ENCODE results near the gene SFTPA2. TPM values are rescaled to one million over a fixed set of nuclear protein-coding genes. Genes with fewer than 3 reads are reported as not detected.
"Not testable (repeated sequence)": the region's sequence is repeated elsewhere in the genome, so short reads cannot be mapped to it uniquely, and the experiment has no call there.

The SFTPA2 gene
- total RNA-seq, 4 donors from 2014 or later: 0.44 to 5.7 (median 0.60) TPM; not detected in 1

DNA sequence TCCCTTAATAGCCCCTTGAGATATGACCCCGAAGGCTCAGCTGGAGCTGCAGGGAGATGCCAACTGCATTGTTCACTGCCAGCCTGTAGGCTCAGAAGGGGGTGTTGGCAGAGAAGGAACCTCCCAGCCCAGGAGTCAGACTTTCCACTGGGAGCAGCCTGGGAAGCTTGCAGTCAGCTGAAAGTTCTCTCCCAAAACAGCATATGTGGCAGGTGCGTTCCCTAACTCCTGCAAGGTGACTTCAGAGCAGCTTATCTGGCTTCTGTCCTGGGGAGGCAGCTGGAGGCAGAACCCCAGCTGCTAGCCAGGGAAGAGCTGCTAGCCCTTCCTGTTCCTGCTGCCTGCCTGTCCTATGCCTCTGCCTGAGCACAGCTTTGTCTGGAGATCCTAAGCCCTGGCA, 8.1 kb downstream of the SFTPA2 start:
- TF ChIP-seq, protein P1, sequence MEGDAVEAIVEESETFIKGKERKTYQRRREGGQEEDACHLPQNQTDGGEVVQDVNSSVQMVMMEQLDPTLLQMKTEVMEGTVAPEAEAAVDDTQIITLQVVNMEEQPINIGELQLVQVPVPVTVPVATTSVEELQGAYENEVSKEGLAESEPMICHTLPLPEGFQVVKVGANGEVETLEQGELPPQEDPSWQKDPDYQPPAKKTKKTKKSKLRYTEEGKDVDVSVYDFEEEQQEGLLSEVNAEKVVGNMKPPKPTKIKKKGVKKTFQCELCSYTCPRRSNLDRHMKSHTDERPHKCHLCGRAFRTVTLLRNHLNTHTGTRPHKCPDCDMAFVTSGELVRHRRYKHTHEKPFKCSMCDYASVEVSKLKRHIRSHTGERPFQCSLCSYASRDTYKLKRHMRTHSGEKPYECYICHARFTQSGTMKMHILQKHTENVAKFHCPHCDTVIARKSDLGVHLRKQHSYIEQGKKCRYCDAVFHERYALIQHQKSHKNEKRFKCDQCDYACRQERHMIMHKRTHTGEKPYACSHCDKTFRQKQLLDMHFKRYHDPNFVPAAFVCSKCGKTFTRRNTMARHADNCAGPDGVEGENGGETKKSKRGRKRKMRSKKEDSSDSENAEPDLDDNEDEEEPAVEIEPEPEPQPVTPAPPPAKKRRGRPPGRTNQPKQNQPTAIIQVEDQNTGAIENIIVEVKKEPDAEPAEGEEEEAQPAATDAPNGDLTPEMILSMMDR (IDR thresholded peaks at IDR 0.05): no peak
- TF ChIP-seq POLR2A (IDR thresholded peaks at IDR 0.05): no peak
- no peak for TF ChIP-seq EP300 (IDR thresholded peaks at IDR 0.05)
- DNase-seq (ENCODE audit: low spot score in 2 of 2): no peak
- 52 to 81% methylated on average over 2 of the region's 2 CpGs for WGBS, 2 donors
- Histone ChIP-seq H3K27me3 (no peaks in the 10 kb centered on the region), H3K36me3 (no peaks in the 10 kb centered on the region), H3K4me1 (no peaks in the 10 kb centered on the region), H3K27ac (no peak overlapping the region), H3K9me3 (no peaks in the 10 kb centered on the region), H3K4me3 (no peak overlapping the region)

DNA sequence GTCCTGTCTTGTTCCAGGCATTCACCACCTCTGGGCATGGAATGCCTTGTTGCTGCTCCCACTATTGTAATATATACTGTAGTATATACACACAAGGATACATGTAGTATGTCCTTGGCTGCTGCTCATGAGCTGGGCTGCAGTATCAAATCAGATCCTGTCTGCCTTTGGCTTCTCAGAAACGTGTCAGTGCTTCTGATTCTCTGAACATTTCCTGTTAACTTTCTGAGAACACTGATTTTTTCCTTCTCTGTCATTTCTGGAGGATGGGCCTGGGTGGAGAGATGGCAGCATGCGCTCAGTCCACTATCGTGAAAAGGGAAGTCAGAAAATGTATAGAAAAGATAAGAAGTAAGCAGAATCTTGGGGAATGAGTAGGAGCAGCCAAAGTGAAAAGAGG, 12.2 kb downstream of the SFTPA2 start:
- TF ChIP-seq, protein P1 (IDR thresholded peaks at IDR 0.05): no peak
- TF ChIP-seq EP300 (IDR thresholded peaks at IDR 0.05) (no peak), POLR2A (IDR thresholded peaks at IDR 0.05) (no peak)
- no peaks in the 10 kb centered on the region for H3K27me3 ChIP-seq
- no peak overlapping the region for H3K4me3 ChIP-seq
- no peaks in the 10 kb centered on the region for H3K4me1 ChIP-seq
- no peak overlapping the region for H3K27ac ChIP-seq
- no peaks in the 10 kb centered on the region for H3K36me3 ChIP-seq
- DNase-seq (ENCODE audit: low spot score in 2 of 2): no peak
- H3K9me3 ChIP-seq: no peaks in the 10 kb centered on the region
- 55 to 63% methylated on average over 3 of the region's 3 CpGs for WGBS, 2 donors

DNA sequence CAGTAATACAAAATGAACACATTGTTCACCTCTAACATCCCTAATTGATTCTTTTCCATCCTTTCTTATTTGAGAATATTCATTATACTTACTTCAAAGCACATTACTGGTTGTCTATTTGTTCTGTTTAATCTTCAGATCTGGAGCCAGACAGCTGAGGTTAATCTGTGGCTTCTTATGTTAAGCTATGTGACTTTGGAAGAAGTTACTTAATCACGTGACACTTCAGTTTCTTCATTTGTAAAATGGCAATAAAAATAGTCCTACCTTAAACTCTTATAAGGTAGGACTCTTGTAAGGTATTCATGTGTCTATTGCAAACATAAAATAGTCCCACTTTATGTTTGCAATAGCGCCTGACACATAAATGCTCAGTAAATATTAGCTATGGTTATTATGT, 13.1 kb downstream of the SFTPA2 start:
- H3K4me1 ChIP-seq; H3K27me3 ChIP-seq; H3K36me3 ChIP-seq; H3K9me3 ChIP-seq; H3K27ac ChIP-seq; H3K4me3 ChIP-seq; DNase-seq (ENCODE audit: low spot score in 2 of 2): not testable (repeated sequence)
- 91 to 92% methylated on average over 2 of the region's 2 CpGs for WGBS, 2 donors

DNA sequence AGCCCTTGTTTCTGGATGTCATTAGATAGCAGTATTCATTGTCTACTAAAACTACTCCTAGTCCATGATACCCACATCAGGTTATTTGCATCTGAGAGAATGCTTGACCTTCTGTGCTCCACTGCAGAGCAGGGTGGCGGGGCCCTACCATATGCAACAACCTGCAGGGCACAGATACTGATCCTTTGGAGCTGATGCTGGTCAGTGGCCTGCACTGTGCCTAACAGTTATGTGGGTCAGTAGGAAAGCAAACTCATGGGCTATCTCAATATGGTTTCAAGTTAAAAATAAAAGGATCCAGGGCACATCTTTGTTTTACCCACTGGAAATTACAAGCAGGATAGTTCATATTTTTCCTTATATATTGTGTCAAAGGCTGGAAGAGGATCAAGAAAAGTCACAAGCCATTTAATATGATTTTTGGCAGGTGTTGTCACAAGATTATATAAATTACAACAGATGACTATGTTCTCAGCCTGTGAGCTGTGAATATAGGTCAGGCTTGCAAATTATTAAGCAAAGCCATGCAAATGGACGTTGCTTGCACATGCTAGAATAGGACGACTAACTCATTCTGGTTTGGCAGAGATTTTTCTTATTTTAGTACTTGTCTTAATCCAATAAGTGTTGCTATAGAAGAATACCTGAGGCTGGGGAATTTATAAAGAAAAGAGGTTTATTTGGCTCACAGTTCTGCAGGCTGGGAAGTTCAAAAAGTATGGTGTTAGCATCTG, 15.1 kb downstream of the SFTPA2 start:
- H3K9me3 ChIP-seq; H3K4me3 ChIP-seq; H3K27me3 ChIP-seq; H3K27ac ChIP-seq; H3K4me1 ChIP-seq; H3K36me3 ChIP-seq; DNase-seq (ENCODE audit: low spot score in 2 of 2): not testable (repeated sequence)
- 75 to 80% methylated on average over 3 of the region's 3 CpGs for WGBS, 2 donors

DNA sequence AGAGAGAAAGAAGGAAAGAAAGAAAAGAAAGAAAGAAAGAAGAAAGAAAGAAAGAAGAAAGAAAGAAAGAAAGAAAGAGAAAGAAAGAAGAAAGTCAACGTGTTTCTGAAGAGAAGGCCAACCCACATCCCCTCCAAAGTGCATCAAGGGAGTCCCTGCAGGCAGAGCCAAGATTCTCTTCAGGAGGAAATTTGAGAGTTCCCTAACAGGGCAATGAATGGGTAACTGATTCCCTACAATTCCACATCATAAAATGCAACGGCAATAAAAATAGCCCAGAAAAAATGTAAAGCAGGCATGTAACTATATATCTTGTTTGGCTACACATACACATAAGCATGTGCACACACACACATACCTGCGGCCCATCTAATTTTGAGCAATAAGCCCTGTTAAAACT, 15.8 kb downstream of the SFTPA2 start:
- H3K9me3 ChIP-seq; DNase-seq (ENCODE audit: low spot score in 2 of 2); H3K27me3 ChIP-seq; H3K36me3 ChIP-seq; H3K27ac ChIP-seq; H3K4me3 ChIP-seq; H3K4me1 ChIP-seq: not testable (repeated sequence)
- WGBS, 2 donors: 64 to 68% methylated on average over 3 of the region's 3 CpGs

DNA sequence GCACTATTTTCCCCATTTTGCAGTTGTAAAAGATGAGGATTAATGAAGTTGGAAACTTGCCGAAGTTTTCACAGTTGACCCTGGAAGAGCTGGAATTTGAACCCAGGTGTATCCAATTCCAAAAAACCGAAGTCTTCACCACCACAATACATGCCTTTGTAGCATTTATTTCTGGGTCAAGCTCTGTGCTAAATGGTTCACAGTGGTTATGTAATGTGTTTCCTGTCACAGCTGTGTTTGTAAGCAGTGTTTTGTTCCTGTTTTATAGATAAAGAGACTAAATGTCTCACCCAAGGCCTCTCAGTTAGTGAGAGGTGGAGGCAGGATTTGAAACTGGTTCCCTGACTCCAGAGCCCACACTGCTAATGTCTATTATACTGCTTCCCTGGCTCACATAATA, 17.6 kb downstream of the SFTPA2 start:
- H3K27me3 ChIP-seq: no peaks in the 10 kb centered on the region
- no peaks in the 10 kb centered on the region for H3K9me3 ChIP-seq
- H3K36me3 ChIP-seq: no peaks in the 10 kb centered on the region
- 19 to 27% methylated on average over 2 of the region's 2 CpGs for WGBS, 2 donors
- no peak overlapping the region for H3K4me3 ChIP-seq
- no peak for DNase-seq (ENCODE audit: low spot score in 2 of 2)
- TF ChIP-seq, protein P1 (IDR thresholded peaks at IDR 0.05): no peak
- no peak for TF ChIP-seq POLR2A (IDR thresholded peaks at IDR 0.05)
- TF ChIP-seq EP300 (IDR thresholded peaks at IDR 0.05): no peak
- H3K4me1 ChIP-seq: no peaks in the 10 kb centered on the region
- H3K27ac ChIP-seq: no peak overlapping the region

DNA sequence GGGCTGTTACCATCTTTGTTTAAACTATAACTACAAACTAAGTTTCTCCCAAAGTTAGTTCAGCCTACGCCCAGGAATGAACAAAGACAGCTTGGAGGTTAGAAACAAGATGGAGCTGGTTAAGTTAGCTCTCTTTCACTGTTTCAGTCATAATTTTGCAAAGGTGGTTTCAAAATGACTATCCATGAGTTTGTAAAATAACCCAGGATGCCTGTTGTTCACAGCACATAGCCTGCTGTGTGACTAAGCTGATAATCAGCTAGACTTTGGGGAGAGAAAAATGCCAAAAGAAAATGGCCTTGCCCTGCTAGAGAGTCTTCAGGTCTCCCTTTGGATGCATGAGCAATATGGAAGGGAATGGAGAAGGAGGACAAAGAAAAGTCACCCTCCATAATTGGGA, 19.3 kb downstream of the SFTPA2 start:
- H3K27ac ChIP-seq; H3K27me3 ChIP-seq; H3K4me1 ChIP-seq; H3K9me3 ChIP-seq; H3K36me3 ChIP-seq; DNase-seq (ENCODE audit: low spot score in 2 of 2); H3K4me3 ChIP-seq: not testable (repeated sequence)
- 92% methylated on average over 1 of the region's 1 CpG for WGBS, 2 donors

DNA sequence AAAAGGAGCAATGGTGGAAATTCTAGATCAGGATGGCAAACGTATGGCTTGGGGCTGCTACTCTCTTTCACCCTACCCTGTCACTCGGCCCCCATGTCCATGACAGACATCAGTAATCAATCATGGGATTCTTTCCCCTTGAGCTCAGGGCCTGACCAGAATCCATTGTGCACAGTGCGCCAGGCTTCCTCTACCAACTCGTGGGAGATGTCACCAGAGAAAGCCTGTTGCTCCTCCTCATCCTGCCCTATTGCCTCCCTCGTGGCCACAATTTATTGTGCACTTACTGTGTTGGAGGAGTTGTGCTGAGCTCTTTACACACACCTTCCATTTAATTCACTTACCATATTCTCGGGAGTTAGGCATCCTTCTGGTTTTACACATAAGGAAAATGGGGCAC, 21.9 kb downstream of the SFTPA2 start:
- not testable (repeated sequence) for H3K27ac ChIP-seq; H3K4me3 ChIP-seq; H3K36me3 ChIP-seq; H3K9me3 ChIP-seq; H3K4me1 ChIP-seq; DNase-seq (ENCODE audit: low spot score in 2 of 2); H3K27me3 ChIP-seq
- 65 to 74% methylated on average over 6 of the region's 6 CpGs for WGBS, 2 donors

DNA sequence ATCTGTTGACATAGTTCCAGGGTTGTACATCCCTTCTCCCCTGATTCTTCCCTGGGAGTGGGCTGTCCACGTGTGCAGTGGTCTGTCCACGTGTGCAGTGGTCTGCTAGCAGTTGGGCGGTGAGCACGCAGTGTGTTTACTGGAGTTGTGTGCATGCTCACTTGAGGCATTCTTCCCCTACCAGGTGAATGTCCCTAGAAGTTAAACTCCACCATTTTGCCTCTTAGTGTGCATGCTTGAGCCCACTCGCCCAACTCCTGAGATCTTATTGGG, 26.4 kb downstream of the SFTPA2 start:
- H3K27me3 ChIP-seq; H3K4me1 ChIP-seq; H3K36me3 ChIP-seq; H3K9me3 ChIP-seq; H3K27ac ChIP-seq; H3K4me3 ChIP-seq; DNase-seq (ENCODE audit: low spot score in 2 of 2): not testable (repeated sequence)
- WGBS, 2 donors: 86% methylated on average over 1 of the region's 5 CpGs; no CpG with 5 or more reads in 1 of the 2 donors

DNA sequence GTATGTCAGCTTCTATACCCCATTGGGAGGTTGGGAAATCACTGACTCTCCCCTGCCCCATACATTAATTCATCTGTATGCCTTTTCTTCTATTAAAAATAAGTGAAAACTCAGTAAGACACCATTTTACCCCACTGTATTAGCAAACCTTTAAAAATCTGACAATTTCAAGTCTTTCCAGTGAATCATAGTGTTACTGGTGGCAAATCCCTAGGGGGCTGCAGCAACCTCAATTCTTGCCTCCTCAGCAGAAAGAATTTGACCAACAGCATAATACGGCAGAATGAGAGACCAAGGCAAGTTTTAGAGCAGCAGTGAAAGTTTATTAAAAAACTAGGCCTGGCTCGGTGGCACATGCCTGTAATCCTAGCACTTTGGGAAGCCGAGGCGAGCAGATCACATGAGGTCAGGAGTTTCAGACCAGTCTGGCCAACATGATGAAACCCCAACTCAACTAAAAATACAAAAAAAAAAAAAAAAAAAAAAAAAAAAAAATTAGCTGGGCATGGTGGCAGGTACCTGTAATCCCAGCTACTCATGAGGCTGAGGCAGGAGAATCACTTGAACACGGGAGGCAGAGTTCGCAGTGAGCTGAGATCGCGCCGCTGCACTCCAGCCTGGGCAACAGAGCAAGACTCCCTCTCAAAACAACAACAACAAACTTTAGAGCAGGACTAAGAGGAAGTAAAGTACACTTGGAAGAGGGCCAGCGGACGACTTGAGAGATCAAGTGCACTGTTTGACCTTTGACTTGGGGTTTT, 26.9 kb downstream of the SFTPA2 start:
- whole genome bisulfite sequencing, 2 donors: 67 to 81% methylated on average over 11 of the region's 11 CpGs

More for the DNA sequence above, 26.9 kb downstream of the SFTPA2 start:
- not testable (repeated sequence) for H3K27me3 ChIP-seq; H3K4me3 ChIP-seq; H3K4me1 ChIP-seq; H3K9me3 ChIP-seq; H3K27ac ChIP-seq; H3K36me3 ChIP-seq; DNase-seq (ENCODE audit: low spot score in 2 of 2)

All from tibial nerve (tissue), 4 donors.